WTC11 (cell line): ENCODE data around the gene CBFA2T3. TPM values are rescaled to one million over a fixed set of nuclear protein-coding genes. Genes with fewer than 3 reads are reported as not detected.
A peak's percentile ranks its signal among the peaks of the same experiment; 100 is the strongest.

Experiments used
- ATAC-seq: fragments of 200-7000 bp; cut with Tn5 transposase; 2 replicates; pipeline ENCODE4 v1.10.0; 2021; ENCODE audit warnings: mild to moderate bottlenecking, moderate library complexity
- CTCF ChIA-PET: fragments of 300-600 bp; sonication (Branson Sonifier 250); formaldehyde crosslinking; loops from one replicate; lab custom pipeline; 2021; ENCODE audit warnings: antibody characterized with exemption; lab: Charles Lee
- POLR2A ChIA-PET: fragments of 350-600 bp; sonication (Branson Sonifier 250); formaldehyde crosslinking; loops from one replicate; lab custom pipeline; 2021; ENCODE audit warnings: antibody characterized with exemption; lab: Charles Lee
- DNase-seq: peaks from one replicate; pipeline ENCODE4 v3.0.0; 2021; ENCODE audit warnings: low spot score
- H3K27ac Mint-ChIP-seq: 2 replicates; pipeline ENCODE4 v1.8.0; 2021; ENCODE audit warnings: mixed read lengths
- H3K27me3 Mint-ChIP-seq: 2 replicates; pipeline ENCODE4 v1.8.0; 2021; ENCODE audit warnings: low read depth, mild to moderate bottlenecking, moderate library complexity, mixed read lengths
- H3K36me3 Mint-ChIP-seq: 2 replicates; pipeline ENCODE4 v1.8.0; 2021; ENCODE audit warnings: mixed read lengths
- H3K4me1 Mint-ChIP-seq: 2 replicates; pipeline ENCODE4 v1.8.0; 2022; ENCODE audit warnings: mixed read lengths
- H3K4me3 Mint-ChIP-seq: 2 replicates; pipeline ENCODE4 v1.8.0; 2021; ENCODE audit warnings: mild to moderate bottlenecking, moderate library complexity, mixed read lengths
- H3K9me3 Mint-ChIP-seq: 2 replicates; pipeline ENCODE4 v1.8.0; 2021; ENCODE audit warnings: mixed read lengths
- EMX1 ChIP-seq: fragments of 250-450 bp; sonication (Bioruptor Pico); IDR thresholded peaks from 2 replicates; pipeline ENCODE4 v1.8.0; 2021; ENCODE audit warnings: mild to moderate bottlenecking
- FOXK1 ChIP-seq: sonication (generic); formaldehyde crosslinking; IDR thresholded peaks from 2 replicates; pipeline ENCODE4 v1.8.0; 2022; ENCODE audit warnings: mild to moderate bottlenecking, moderate library complexity, missing genetic modification reagents
- GTF2I ChIP-seq: fragments of 250-450 bp; sonication (Bioruptor Pico); conservative IDR thresholded peaks from 2 replicates; pipeline ENCODE4 v1.4.0; 2021; ENCODE audit warnings: mild to moderate bottlenecking
- HMGXB4 ChIP-seq: sonication (generic); formaldehyde crosslinking; IDR thresholded peaks from 2 replicates; pipeline ENCODE4 v1.8.1; 2023; ENCODE audit warnings: mild to moderate bottlenecking, moderate library complexity, missing genetic modification reagents
- NFYB ChIP-seq: sonication (generic); formaldehyde crosslinking; conservative IDR thresholded peaks from 2 replicates; pipeline ENCODE4 v1.8.0; 2022; ENCODE audit warnings: low read depth, missing genetic modification reagents
- RORB ChIP-seq: fragments of 250-450 bp; sonication (Bioruptor Pico); IDR thresholded peaks from 2 replicates; pipeline ENCODE4 v1.9.0; 2021; ENCODE audit warnings: mild to moderate bottlenecking
- SMAD3 ChIP-seq: sonication (generic); formaldehyde crosslinking; IDR thresholded peaks from 2 replicates; pipeline ENCODE4 v1.8.0; 2022; ENCODE audit warnings: missing genetic modification reagents, mild to moderate bottlenecking, borderline replicate concordance
- SMAD4 ChIP-seq: sonication (generic); formaldehyde crosslinking; IDR thresholded peaks from 2 replicates; pipeline ENCODE4 v1.8.0; 2022; ENCODE audit warnings: mild to moderate bottlenecking, missing genetic modification reagents
- STAT6 ChIP-seq: sonication (generic); formaldehyde crosslinking; conservative IDR thresholded peaks from 2 replicates; pipeline ENCODE4 v1.8.1; 2023; ENCODE audit warnings: mild to moderate bottlenecking, low read depth, missing genetic modification reagents, moderate library complexity
- TCF7 ChIP-seq: sonication (generic); formaldehyde crosslinking; IDR thresholded peaks from 2 replicates; pipeline ENCODE4 v1.8.0; 2022; ENCODE audit warnings: mild to moderate bottlenecking, low read depth, missing genetic modification reagents, moderate library complexity
- TEAD1 ChIP-seq: sonication (generic); formaldehyde crosslinking; IDR thresholded peaks from 2 replicates; pipeline ENCODE4 v1.8.0; 2022; ENCODE audit warnings: mild to moderate bottlenecking, missing genetic modification reagents
- USF1 ChIP-seq: sonication (generic); formaldehyde crosslinking; IDR thresholded peaks from 2 replicates; pipeline ENCODE4 v1.8.0; 2022; ENCODE audit warnings: mild to moderate bottlenecking, missing genetic modification reagents
- USF2 ChIP-seq: sonication (generic); formaldehyde crosslinking; IDR thresholded peaks from 2 replicates; pipeline ENCODE4 v1.8.1; 2023; ENCODE audit warnings: mild to moderate bottlenecking, missing genetic modification reagents, moderate library complexity
- ZBTB21 ChIP-seq: sonication (generic); formaldehyde crosslinking; IDR thresholded peaks from 2 replicates; pipeline ENCODE4 v1.8.1; 2023; ENCODE audit warnings: mild to moderate bottlenecking, missing genetic modification reagents, borderline replicate concordance
- total RNA-seq: library from RNA; stranded (reverse); gene quantifications from 3 replicates; pipeline ENCODE4 v1.2.3, GENCODE V29; 2021

The CBFA2T3 gene
- total RNA-seq, 1 experiment from 2014 or later = 2.6 TPM

- CTCF ChIA-PET = interaction anchor here (0.6 to 1.4 kb wide), 2 partner anchors 180 to 238 kb away, joined by 4 read pairs; no protein-coding TSS in a partner anchor
- no peak overlapping the region for H3K4me3 Mint-ChIP-seq
- peaks cover 16% of the 10 kb centered on the region for H3K4me1 Mint-ChIP-seq
- H3K27me3 Mint-ChIP-seq = no peaks in the 10 kb centered on the region
- peak overlapping the region; percentile 93 for H3K27ac Mint-ChIP-seq
- POLR2A ChIA-PET = no interaction called here
- H3K9me3 Mint-ChIP-seq = peaks cover 15% of the 10 kb centered on the region
- no peak for DNase-seq
- ATAC-seq = no peak
- no peak for TF ChIP-seq SMAD3 (CRISPR knock-in tag)
- TF ChIP-seq STAT6 (CRISPR knock-in tag) = no peak
- no peak for TF ChIP-seq TCF7 (CRISPR knock-in tag)
- no peak for TF ChIP-seq EMX1
- TF ChIP-seq GTF2I (CRISPR knock-in tag) = no peak
- TF ChIP-seq SMAD4 = no peak
- no peaks in the 10 kb centered on the region for H3K36me3 Mint-ChIP-seq
Observed at GRCh38 chr16:88917915-88918627, 58.9 kb downstream of the CBFA2T3 start.

- H3K4me1 Mint-ChIP-seq = peaks cover 16% of the 10 kb centered on the region
- no peak for DNase-seq
- TF ChIP-seq NFYB (CRISPR knock-in tag) (peak; percentile 60), FOXK1 (CRISPR knock-in tag) (no peak)
- TF ChIP-seq, all 79 proteins: peak for 1
- Mint-ChIP-seq H3K27ac (peak overlapping the region; percentile 93), H3K36me3 (no peaks in the 10 kb centered on the region), H3K9me3 (peaks cover 15% of the 10 kb centered on the region), H3K27me3 (no peaks in the 10 kb centered on the region), H3K4me3 (no peak overlapping the region)
- ChIA-PET CTCF (no interaction called here), POLR2A (no interaction called here)
- ATAC-seq = peak; percentile 68
Observed at GRCh38 chr16:88917146-88917914, 59.7 kb downstream of the CBFA2T3 start.

- Mint-ChIP-seq H3K9me3 (peaks cover 15% of the 10 kb centered on the region), H3K4me1 (peaks cover 16% of the 10 kb centered on the region), H3K36me3 (no peaks in the 10 kb centered on the region), H3K27me3 (no peaks in the 10 kb centered on the region), H3K4me3 (no peak overlapping the region), H3K27ac (peak overlapping the region; percentile 72; the same call in 1 of the 2 replicates)
- ATAC-seq (no peak), DNase-seq (no peak)
- ChIA-PET POLR2A (no interaction called here), CTCF (interaction anchor here (1.3 kb wide), 1 partner anchor 10 kb away, joined by 3 read pairs; no protein-coding TSS in a partner anchor)
- TF ChIP-seq GTF2I (CRISPR knock-in tag) = no peak
- TF ChIP-seq ZBTB21 (CRISPR knock-in tag) = no peak
- TF ChIP-seq USF2 (CRISPR knock-in tag) = no peak
- no peak for TF ChIP-seq RORB (CRISPR knock-in tag)
- no peak for TF ChIP-seq HMGXB4 (CRISPR knock-in tag)
- TF ChIP-seq EMX1 = no peak
- TF ChIP-seq USF1 (CRISPR knock-in tag) = no peak
- TF ChIP-seq NFYB (CRISPR knock-in tag) = no peak
- TF ChIP-seq TEAD1 (CRISPR knock-in tag) = no peak
Observed at GRCh38 chr16:88915639-88916327, 61.2 kb downstream of the CBFA2T3 start.
